KMS-11 (cell line): Measurements from ENCODE around the gene BRF1.

ENCODE experiments used
- H2AFZ ChIP-seq: fragments of 200-600 bp; sonication (generic); 2 replicates; pipeline ENCODE4 v1.6.1; 2016; ENCODE audit warnings: antibody characterized with exemption, mixed run types, low read depth
- H3K27ac ChIP-seq: fragments of 200-600 bp; sonication (generic); 2 replicates; pipeline ENCODE4 v1.6.1; 2016; ENCODE audit warnings: mild to moderate bottlenecking, mixed run types
- H3K27me3 ChIP-seq: fragments of 200-600 bp; sonication (generic); 2 replicates; pipeline ENCODE4 v1.6.1; 2017; ENCODE audit warnings: mild to moderate bottlenecking, low read depth, mixed run types, moderate library complexity; ENCODE audit not compliant: insufficient read depth
- H3K36me3 ChIP-seq: fragments of 200-600 bp; sonication (generic); 2 replicates; pipeline ENCODE4 v1.6.1; 2017; ENCODE audit warnings: mild to moderate bottlenecking, mixed run types; ENCODE audit not compliant: insufficient read depth
- H3K4me1 ChIP-seq: fragments of 200-600 bp; sonication (generic); 2 replicates; pipeline ENCODE4 v1.6.1; 2016; ENCODE audit warnings: mild to moderate bottlenecking, low read depth, mixed run types; ENCODE audit not compliant: poor library complexity, severe bottlenecking
- H3K4me2 ChIP-seq: fragments of 200-600 bp; sonication (generic); 2 replicates; pipeline ENCODE4 v1.7.0; 2016; ENCODE audit warnings: mild to moderate bottlenecking, mixed run types
- H3K4me3 ChIP-seq: fragments of 200-600 bp; sonication (generic); IDR thresholded peaks from 2 replicates; pipeline ENCODE4 v1.6.1; 2017; ENCODE audit warnings: low read depth, low read length, mixed read lengths; ENCODE audit not compliant: insufficient read depth
- H3K79me2 ChIP-seq: fragments of 200-600 bp; sonication (generic); 2 replicates; pipeline ENCODE4 v1.6.1; 2016; ENCODE audit warnings: low read depth, mixed run types; ENCODE audit not compliant: insufficient read depth
- H3K9ac ChIP-seq: fragments of 200-600 bp; sonication (generic); 2 replicates; pipeline ENCODE4 v1.6.1; 2016; ENCODE audit warnings: mild to moderate bottlenecking, mixed run types
- H4K20me1 ChIP-seq: fragments of 200-600 bp; sonication (generic); 2 replicates; pipeline ENCODE4 v1.6.1; 2016; ENCODE audit warnings: mild to moderate bottlenecking, mixed run types; ENCODE audit not compliant: insufficient read depth
- TF ChIP-seq, protein P1 (sequence below): fragments of 200-600 bp; sonication (generic); conservative IDR thresholded peaks from 2 replicates; pipeline ENCODE4 v1.6.1; 2017; ENCODE audit warnings: low read depth, mild to moderate bottlenecking, antibody characterized with exemption, low read length, moderate library complexity, mixed read lengths

BRF1 gene

GRCh38 chr14:105181549-105182295, 119.1 kb downstream of the BRF1 start:
- Histone ChIP-seq H3K9ac (no peak overlapping the region), H3K4me1 (no peaks in the 10 kb centered on the region), H3K4me3 (no peak overlapping the region), H3K27me3 (peaks cover 13% of the 10 kb centered on the region; the same call in 1 of the 2 replicates), H2AFZ (no peak overlapping the region; the same call in 1 of the 2 replicates), H3K4me2 (no peak overlapping the region), H3K36me3 (no peaks in the 10 kb centered on the region), H3K79me2 (no peaks in the 10 kb centered on the region), H3K27ac (no peak overlapping the region), H4K20me1 (no peaks in the 10 kb centered on the region)
- TF ChIP-seq, protein P1, sequence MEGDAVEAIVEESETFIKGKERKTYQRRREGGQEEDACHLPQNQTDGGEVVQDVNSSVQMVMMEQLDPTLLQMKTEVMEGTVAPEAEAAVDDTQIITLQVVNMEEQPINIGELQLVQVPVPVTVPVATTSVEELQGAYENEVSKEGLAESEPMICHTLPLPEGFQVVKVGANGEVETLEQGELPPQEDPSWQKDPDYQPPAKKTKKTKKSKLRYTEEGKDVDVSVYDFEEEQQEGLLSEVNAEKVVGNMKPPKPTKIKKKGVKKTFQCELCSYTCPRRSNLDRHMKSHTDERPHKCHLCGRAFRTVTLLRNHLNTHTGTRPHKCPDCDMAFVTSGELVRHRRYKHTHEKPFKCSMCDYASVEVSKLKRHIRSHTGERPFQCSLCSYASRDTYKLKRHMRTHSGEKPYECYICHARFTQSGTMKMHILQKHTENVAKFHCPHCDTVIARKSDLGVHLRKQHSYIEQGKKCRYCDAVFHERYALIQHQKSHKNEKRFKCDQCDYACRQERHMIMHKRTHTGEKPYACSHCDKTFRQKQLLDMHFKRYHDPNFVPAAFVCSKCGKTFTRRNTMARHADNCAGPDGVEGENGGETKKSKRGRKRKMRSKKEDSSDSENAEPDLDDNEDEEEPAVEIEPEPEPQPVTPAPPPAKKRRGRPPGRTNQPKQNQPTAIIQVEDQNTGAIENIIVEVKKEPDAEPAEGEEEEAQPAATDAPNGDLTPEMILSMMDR = no peak

DNA sequence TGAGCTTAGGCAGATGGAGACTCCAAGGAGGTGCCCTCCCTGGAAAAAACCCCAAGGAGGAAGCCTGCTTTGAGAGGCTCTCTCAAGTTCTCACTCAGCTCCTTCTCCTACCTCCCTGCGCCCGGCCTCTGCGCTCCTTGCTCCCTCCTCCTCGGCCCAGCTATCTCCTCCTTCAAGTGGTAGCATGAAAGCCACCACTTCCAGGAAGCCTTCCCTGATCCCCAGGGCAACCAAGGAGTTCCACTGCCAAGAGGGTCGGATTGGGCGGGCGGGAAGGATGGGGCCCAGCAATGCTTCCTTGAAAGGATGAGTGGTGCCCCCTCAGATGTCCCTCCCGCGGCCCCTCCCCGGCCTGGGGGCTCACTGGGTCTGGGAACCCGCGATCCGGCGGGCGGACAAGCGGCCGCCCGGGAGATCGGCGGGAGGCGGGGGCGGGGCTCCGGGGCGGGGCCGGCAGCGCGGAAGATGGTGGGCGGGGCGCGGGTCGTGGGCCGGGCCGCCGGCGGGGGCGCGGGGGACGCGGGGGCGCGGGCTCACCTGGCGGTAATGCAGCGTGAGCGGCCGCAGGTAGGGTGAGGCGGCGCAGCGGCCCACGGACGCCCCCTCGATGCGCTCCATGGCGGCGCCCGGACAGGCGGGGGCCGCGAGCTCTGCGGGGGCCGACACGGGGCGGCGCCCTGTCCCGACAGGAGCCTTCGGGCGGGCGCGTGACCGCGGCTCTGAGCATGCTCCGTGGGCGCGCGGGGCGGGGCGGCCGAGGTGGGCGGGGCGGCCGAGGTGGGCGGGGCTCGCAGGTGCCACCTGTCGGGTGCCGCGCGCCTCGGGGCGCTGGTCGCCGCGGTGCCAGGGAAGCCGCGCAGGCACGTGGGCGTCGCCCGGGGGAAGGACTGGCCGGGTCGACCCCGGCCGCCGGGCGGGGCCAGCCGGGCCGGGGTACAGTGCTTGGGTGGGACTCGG, 119.9 kb downstream of the BRF1 start, which contains the start of gene NUDT14:
Gene NUDT14 (minus strand): TSS at position 721 of the 957 bp plus-strand sequence. CDS start 103 bp downstream, at position 618.
- H3K9ac ChIP-seq = no peak within 1 kb of the TSS
- H3K27ac ChIP-seq = no peak within 1 kb of the TSS

DNA sequence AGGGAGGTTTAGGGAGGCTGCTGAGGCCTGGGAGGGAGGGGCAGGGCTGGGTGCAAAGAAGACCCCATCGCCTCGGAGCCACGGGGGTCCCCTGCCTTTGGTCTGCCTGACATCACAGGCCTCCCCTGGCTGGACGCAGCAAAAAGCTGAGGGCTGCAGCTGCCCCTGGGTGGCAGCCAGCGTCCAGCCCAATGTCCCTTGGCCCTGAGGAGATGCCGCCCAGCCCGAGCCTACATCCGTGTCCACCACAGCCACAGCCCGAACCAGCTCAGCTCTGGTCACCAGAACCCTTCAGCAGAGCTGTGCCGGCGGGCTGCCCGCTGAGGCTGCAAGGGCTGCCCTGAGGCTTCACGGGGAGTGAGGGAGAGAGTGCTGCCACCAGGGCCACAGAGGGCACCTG, 121.6 kb downstream of the BRF1 start:
- Histone ChIP-seq H3K36me3 (no peaks in the 10 kb centered on the region), H4K20me1 (no peaks in the 10 kb centered on the region), H3K4me2 (no peak overlapping the region), H3K27ac (no peak overlapping the region), H3K9ac (no peak overlapping the region), H3K4me1 (no peaks in the 10 kb centered on the region), H3K79me2 (no peaks in the 10 kb centered on the region), H3K4me3 (no peak overlapping the region), H2AFZ (no peak overlapping the region), H3K27me3 (peaks cover 5% of the 10 kb centered on the region; the same call in 1 of the 2 replicates)
- TF ChIP-seq, protein P1 = no peak

More for the DNA sequence above, 119.9 kb downstream of the BRF1 start, which contains the start of gene NUDT14:
- Histone ChIP-seq H3K4me2 (peak within 1 kb of the TSS; percentile 36), H3K4me3 (no peak within 1 kb of the TSS), H3K79me2 (no peaks in the 10 kb centered on the region), H3K4me1 (no peaks in the 10 kb centered on the region), H2AFZ (peak within 1 kb of the TSS; percentile 59; the same call in 1 of the 2 replicates), H4K20me1 (no peaks in the 10 kb centered on the region), H3K27me3 (peaks cover 13% of the 10 kb centered on the region; the same call in 1 of the 2 replicates), H3K36me3 (no peaks in the 10 kb centered on the region)
- TF ChIP-seq, protein P1 = no peak

GRCh38 chr14:105178868-105179140, 122.0 kb downstream of the BRF1 start:
- H4K20me1 ChIP-seq = no peaks in the 10 kb centered on the region
- H2AFZ ChIP-seq = no peak overlapping the region
- no peaks in the 10 kb centered on the region for H3K36me3 ChIP-seq
- no peak overlapping the region for H3K4me2 ChIP-seq
- no peaks in the 10 kb centered on the region for H3K79me2 ChIP-seq
- H3K4me3 ChIP-seq = no peak overlapping the region
- H3K27me3 ChIP-seq = peaks cover 3% of the 10 kb centered on the region; the same call in 1 of the 2 replicates
- H3K27ac ChIP-seq = no peak overlapping the region
- H3K9ac ChIP-seq = no peak overlapping the region
- TF ChIP-seq, protein P1 = no peak
- H3K4me1 ChIP-seq = no peaks in the 10 kb centered on the region
